HG03025 (cell line): ENCODE measurements around the gene NACC2.
"Not testable (repeated sequence)": the region's sequence is repeated elsewhere in the genome, so short reads cannot be mapped to it uniquely, and the experiment has no call there.

Source experiments
- ATAC-seq: cut with Tn5 transposase; IDR thresholded peaks from one replicate; pipeline ENCODE4 v1.9.1; 2021; ENCODE audit warnings: mild to moderate bottlenecking, moderate library complexity; ENCODE audit not compliant: unreplicated experiment, low FRiP score

Gene NACC2

DNA sequence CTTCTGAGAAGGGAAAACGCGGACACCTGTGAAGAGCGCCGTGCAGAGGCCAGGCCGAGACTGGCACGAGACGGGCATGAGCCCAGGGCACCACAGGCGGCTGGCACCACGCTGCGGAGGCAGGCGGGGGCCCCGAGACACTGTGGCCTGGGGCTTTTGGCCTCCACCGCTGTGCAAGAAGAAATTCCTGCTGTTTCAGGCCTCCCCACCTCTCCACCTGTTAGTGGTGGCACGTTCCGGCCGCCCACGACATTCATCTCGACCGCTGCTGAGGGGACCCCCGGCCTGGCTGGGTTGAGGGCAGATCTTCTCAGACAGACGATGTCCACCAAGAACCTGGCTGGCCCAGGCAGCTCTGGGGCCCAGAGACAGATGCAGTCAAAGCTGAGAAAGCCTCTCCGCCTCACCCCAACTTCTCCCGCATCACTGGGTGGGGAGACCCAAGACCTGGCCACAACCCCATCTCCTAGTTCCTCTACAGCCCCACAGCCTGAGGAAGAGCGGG lies 11.5 kb downstream of the NACC2 start:
- no peak for ATAC-seq

DNA sequence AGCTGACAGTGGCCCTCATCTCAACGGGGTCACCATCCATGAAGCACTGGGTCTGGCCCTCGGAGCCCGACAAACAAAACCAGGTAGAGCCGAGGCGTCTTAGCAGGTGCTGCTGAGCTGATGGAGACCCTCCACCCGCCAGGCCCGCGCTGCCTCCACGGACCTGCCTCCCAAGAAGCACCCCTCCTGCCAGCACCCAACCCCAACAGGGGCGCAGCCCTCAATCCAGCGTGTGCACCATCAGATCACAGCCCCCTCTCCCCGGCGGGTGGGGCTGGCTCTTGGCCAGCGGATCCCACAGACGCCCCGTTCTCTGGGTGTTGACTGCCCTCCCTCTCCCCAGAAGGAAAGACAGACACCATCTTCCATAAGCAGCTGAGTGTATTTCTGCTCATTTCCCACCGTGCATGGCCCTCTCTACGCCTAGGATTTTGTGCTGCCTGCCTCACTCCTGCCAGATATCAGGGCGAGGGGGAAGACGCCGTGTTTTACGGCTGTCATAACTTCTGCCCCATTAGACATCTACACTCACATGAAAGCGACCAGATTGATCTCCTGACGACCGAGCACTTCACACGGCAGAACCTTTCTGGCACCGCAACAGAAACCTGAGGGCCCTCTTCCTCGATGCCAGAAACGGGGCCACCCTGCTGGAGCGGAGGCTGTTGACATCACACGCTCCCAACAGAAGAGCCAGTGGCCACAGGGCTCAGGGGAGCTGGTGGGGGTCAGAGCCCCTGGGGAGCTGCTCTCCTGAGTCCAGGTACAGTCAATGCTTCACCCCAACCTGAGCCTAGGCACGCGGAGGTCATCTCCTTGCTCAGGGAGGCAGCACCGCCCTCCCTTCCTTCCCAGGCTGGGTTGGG lies 12.4 kb downstream of the NACC2 start:
- no peak for ATAC-seq

DNA sequence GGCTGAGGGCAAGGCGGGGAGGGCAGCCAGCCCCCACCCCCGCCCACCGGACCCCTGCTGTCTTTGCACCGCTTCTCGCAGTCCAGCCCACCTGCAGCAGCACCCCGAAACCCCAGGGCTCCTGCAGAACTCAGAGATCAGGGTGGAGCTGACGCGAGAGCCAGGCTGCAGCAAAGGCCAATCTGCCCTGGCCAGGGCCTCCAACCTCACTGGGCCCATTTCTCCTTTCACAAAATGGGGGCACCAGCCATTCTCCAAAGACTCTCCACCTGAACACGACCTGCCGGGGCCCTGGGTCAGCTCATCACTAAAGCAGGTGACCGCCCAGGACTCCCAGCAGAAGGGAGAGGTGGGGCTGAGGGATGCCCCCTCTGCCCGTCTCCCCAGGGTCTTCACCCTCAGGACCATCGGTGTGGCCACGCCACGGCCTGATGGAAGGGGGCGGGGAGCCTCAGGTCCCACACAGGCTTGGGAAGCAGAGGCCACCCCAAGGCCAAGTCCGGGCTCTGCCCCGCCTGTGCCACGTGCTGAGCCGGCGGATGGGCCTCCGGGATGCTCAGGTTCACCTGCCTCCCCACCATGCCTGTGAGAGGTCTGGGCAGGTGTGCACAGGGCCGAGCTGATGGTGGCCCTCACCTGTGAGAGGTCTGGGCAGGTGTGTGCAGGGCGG lies 13.1 kb downstream of the NACC2 start:
- no peak for ATAC-seq

DNA sequence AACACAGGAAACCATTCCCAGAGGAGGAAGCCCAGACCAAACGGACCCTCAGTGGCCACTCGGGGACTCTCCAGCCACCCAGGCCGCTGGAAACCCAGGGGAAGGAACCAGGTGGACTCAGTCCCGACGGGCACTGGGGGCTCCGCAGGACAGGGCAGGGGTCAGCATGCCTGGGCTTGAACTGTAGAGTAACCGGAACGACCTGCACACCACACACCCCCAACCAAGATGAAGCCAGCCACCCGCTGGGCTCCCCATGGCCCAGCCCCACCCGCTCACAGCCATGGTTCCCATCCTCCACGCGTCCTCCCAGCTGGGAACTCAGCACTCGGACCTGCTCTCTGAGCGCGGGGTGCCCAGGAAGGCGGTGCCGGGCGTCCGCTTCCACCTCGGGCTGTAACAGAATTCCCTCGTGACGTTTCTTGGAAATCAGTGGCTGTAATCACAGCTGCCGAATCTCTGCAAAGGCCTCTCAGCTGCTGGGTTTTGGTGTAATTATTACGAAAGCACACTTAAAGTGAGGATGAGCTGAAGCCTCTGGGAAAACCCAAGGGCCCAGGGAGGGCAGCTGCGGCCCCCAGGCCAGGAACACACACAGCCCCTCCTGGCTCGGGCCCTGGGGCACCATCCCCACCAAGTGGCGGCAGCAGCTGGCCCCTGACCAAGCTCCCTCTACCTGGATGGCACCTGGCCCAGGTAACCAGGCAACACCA lies 13.8 kb downstream of the NACC2 start:
- ATAC-seq, result no peak

DNA sequence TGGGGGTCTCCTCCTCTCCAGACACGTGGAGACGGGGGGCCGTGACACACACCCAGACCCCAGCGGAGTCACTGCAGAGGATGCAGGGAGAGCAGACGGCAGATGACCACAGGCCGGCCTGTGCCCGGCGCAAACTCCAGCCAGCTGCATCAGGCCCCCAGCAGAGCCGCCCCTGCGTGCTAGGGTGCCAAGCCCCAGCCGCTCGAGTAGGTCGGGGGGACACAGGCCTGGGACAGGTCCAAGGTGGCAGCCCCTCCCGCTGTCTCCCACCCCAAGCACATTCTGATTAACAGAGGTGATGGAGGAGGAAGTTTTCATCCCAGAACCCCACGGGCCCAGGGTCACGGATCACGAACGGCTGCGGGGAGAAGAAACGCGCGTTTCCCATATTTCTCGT lies 14.4 kb downstream of the NACC2 start:
- ATAC-seq, result no peak

DNA sequence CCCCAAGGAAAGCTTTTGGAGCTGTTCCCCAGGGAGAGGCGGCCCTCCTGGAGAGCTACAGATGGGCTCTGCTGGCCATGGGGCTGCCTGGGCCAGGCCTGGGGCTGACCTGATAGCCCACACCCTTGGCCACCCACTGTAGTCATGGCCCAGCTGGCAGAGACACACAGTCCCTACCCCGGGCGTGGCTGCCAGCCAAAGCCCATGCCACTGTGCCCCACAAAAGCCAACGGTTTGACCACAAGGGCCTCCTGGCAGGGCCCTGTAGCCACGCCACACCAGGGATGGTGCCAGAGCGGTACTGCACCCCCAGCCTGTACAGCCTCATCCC lies 15.2 kb downstream of the NACC2 start:
- ATAC-seq, result no peak

DNA sequence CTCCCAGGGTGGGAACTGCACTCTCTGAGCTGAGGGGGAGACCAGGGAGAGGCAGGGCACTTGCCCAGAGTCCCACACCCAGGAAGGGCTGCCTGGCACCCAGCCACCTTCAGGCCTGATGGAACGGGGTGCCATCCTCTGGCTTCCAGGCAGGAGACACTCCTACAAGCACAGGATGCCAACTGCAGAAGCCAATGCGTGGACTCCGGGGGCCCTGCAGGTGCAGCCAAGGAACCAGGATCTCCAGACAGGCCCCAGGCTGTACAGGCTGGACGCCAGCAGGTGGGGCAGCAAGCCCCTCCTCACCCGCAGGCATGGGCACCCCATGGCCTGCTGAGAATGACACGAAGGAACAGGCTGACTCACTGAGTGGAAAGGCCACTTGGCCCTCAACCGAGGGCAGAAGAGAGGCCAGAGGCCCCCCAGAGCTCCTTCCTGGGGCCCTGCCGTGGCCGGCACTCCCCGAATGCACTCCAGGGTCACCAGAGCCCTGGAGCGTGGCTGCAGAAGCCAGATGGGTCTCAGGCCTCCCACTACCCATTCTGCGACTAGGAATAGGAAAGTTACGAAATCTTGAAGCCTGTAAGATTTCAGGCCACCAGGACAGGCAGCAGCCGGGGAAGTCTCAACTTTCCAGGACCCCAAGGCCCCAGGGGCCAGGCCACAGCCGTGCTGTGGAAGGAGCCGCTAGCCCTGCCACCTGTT lies 15.7 kb downstream of the NACC2 start:
- no peak for ATAC-seq

DNA sequence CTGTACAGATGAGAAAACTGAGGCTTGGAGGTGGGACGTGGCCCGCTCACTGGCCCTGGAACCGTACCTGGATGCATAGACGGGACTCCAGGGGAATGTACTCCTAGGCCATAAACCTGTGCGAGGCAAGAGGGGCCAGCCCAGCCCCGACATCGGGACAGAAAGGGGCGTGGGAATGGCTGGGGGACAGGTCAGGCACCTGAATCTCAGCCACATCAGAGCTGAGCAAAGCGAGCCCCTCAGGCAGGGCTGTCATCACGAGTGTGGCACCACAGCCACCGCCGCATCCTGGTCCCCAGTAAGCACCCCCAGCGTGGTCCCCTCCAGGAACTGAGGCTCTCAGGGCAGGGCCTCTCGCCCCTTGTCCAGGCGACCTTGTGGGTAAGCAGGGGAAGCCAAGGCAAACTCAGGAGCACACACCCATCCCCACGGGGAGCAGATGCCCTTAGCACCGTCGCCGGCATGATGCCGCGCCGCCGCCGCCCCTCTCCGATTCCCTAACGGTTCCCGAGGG lies 16.5 kb downstream of the NACC2 start:
- ATAC-seq, result no peak

DNA sequence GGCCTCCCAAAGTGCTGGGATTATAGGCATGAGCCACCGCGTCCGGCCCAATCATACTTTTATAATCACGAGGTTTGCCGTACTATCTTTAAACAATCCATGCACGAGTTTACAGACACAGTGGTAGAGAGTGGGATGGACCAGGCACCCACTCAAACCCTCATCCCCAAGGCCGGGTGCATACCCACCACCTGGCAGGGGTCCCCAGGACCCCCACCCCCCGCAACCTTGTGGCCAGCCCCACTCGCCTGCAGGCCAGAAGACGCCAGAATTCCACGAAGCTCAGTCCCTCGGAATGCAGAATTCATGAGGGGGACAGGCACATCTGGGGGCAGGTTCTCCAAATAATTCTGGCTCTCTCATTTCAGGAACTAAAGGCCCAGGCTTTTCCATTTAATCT lies 17.1 kb downstream of the NACC2 start:
- ATAC-seq, result no peak

DNA sequence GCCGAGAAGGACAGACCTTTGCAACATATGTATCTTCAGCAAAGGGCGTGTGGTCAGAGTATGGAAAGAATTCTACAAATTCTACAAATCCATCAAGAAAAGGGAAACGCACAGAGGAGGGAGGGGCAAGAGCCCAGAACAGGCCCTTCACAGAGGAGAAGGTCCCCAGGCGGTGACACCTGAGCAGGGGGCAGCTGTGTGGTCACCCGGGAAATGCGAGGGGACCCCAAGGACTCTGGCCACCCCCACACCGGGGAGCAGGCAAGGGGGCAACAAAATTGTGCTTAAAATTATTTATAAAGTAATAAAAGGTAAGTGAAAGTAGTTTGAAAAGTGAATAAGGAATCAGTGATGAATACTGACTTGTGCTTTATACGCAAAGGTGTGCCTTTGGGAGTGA lies 17.6 kb downstream of the NACC2 start:
- no peak for ATAC-seq

DNA sequence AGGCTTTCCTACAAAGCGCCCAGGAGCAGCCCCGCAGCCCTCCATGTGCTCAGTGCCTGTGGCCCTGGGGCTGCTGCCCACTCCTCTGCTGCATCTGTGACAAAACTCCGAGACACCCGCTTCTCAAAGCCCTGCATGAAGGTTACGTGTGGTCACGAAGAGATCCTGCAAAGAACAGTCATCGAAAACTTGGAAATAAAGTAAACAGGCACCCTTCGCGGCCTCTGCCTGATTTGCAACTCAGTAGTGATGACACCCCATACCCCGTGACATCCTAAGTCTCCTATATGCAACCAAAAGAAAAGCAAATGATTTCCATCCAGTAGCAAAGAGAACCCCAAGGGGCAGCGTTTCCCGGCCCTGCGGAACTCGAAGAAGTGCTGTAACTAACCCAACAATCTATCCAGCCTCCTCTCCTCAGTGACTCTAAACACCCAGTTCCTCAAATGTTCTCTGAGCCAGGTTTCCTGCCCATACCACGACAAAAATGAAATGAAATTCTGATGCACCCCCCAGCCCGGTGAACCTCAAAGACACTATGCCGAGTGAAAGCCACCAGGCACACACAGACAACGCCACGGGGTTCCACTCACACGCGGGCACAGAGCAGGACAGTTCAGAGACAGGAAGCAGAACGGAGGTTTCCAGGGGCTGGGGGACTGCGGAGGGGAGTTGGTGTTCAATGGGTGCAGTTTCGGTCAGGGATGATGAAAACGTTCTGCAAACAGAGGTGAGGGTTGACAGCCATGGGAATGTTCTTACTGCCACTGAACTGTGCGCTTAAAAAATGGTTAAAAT lies 19.0 kb downstream of the NACC2 start:
- no peak for ATAC-seq

DNA sequence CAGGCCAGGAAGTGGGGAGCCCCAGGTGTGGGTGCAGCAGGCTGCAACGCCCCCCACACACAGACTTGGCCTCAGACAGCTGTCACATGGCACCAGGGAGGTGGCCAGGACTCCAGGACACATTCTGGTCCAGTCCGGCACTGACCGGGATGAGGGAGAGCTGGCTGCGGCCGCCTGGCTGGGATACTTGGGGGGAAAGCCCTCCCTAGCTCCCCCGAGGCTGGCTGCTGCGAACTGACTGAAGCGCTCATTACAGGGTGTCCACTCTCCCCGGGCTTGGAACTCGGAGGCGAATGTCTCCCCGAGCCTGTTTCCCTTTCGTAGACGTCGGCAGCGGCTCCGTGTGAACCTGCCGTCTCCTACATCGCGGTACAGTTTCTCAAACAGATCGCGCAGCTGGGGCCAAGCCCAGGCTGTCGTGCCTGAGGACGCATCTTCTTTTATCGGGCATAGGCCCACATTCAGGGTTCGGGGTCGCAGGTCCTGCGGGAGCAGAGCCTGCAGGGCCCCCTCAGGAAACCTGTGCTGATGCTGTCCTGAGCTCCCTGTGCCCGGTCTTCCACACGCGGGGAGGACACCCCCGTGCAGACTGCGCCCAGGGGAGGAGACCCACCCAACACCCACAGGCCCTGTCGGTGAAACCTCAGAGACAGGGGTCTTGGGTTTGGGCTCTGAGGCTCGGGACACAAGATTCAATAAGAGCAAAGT lies 19.8 kb downstream of the NACC2 start:
- no peak for ATAC-seq

DNA sequence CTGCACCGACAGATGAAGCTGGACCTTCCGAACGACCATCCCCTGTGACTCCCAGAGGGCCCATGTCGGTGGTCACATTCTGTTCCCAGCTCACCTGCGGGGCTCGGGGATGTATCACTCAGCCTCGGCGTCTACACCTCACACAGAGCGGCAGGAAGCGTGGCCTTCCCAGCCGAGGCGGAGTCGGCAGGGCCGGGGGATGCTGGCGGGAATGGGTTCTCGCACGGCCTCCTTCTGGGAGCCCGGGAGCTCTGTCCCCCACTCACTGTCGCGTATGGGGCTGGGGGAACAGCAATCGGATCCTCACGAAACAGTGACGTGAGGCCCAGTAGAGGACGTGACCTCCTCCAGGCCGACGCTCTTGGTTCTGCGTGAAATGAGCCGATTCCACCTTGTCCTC lies 20.4 kb downstream of the NACC2 start:
- ATAC-seq, result no peak

DNA sequence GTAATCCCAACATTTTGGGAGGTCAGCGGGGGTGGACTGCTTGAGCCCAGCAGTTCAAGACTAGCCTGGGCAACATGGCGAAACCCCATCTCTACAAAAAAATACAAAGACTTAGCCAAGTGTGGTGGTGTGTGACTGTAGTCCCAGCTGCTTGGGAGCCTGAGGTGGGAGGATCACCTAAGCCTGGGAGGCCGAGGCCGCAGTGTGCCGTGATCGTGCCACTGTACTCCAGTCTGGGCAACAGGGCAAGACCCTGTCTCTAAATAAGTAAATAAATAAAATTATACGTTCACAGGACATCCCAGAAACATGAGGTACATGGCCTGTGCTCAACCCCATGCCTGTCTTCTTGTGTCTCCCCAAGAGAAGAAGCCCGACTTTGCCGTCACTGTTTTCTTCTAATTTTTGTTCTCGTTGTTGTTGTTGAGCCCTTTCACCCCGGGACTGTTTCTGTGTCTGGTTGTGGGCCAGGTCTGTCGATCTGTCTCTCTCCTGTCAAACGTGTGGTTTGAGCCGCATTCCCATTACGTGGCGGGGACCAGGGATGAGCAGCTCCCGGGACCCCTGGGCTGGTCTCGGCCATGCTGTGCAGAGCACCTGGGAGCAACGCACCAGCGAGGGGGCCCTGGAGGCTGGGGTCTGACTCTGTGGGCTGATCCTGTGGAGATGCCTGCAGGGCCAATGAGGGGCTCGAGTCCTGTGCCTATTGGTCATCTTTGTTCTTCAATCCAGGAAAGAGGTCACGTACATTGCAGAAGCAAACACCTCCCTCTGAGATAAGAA lies 32.2 kb downstream of the NACC2 start:
- ATAC-seq, result no peak

DNA sequence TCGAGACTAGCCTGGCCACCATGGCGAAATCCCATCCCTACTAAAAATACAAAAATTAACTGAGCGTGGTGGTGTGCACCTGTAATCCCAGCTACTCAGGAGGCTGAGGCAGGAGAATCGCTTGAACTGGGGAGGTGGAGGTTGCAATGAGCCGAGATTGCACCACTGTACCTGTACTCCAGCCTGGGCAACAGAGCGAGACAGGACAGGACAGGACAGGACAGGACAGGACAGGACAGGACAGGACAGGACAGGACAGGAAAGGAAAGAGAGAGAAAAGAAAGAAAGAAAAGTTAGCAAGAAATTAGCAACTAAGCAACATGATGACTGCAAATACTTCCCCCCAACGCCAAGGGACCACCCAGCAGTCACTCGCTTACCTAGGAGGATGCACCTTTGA lies 33.2 kb downstream of the NACC2 start:
- not testable (repeated sequence) for ATAC-seq

DNA sequence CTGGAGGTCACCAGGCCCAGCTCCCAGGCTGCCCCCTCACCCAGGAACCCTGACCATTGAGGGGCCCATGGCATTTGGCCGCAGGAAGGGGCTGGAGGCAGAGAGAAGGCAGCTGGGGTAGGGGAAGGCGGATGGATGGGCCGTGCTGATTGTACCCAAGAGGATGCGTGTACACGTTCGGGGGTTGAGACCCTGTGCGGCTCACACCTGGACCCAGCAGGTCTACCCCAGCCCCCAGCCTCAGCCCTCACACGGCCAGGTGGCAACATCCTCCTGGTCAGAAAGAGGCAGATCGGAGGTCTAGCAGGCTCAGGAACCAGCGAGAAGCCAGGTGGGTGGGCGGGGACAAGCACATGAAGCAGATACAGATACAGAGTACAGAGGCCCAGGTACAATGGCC lies 33.7 kb downstream of the NACC2 start:
- ATAC-seq, result no peak

DNA sequence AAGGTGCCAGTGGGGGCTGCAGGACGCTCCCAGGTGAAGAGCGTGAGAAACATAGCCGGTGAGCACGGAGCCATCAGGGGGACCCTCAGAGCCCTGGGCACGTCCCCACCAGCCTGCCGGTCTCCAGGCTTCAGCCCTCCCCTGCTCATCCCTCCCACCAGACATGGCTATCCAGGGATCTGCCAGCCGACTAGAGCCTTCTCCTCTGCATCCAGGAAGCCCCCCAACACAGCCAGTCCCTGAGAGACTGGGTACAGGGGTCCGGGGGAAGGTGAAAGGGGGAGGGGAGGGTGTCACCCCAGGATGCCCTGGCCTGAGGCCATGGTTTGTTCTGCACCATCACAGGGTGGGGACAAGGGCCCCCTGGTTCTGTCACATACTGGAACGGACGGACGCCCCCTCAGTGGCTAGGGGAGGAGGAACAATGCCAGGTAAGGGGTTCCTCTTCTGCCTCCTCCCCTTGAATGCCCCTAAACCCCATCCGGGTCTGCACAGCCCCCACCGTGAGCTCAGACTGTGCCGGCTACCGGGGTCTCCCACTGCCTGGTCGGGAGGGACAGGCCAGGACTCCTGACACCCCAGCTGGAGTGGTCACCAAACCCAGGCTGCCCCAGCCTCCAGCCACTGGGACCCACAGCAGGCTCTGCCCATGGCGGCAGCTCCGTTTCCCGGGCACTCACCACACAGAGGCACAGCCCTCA lies 34.3 kb downstream of the NACC2 start:
- ATAC-seq, result no peak
